ENCODE measurements around the gene TINCR. TPM values are rescaled to one million over a fixed set of nuclear protein-coding genes. Genes with fewer than 3 reads are reported as not detected.

TINCR gene
- total RNA-seq, 1 donor from 2014 or later = 0.39 TPM

GRCh38 chr19:5590151-5590864 lies 22.6 kb upstream of the TINCR start:
- intact Hi-C loops (cut with micrococcal nuclease) = no loop called here

GRCh38 chr19:5588906-5589676 lies 21.3 kb upstream of the TINCR start:
- intact Hi-C loops (cut with micrococcal nuclease) = no loop called here

GRCh38 chr19:5588441-5588840 lies 20.7 kb upstream of the TINCR start:
- intact Hi-C loops (cut with micrococcal nuclease) = no loop called here

GRCh38 chr19:5587661-5588060 lies 19.9 kb upstream of the TINCR start:
- intact Hi-C loops (cut with micrococcal nuclease) = no loop called here

GRCh38 chr19:5587071-5587455 lies 19.3 kb upstream of the TINCR start:
- intact Hi-C loops (cut with micrococcal nuclease) = no loop called here

- intact Hi-C loops (cut with micrococcal nuclease) = no loop called here
Observed at GRCh38 chr19:5586300-5587070, 18.7 kb upstream of the TINCR start.

- intact Hi-C loops (cut with micrococcal nuclease) = no loop called here
Observed at GRCh38 chr19:5585461-5586299, 17.9 kb upstream of the TINCR start.

GRCh38 chr19:5580161-5580571 lies 12.4 kb upstream of the TINCR start:
- intact Hi-C loops (cut with micrococcal nuclease) = no loop called here

- intact Hi-C loops (cut with micrococcal nuclease) = no loop called here
Observed at GRCh38 chr19:5579697-5580096, 11.9 kb upstream of the TINCR start.

- intact Hi-C loops (cut with micrococcal nuclease) = no loop called here
Observed at GRCh38 chr19:5579286-5579685, 11.5 kb upstream of the TINCR start.

GRCh38 chr19:5578097-5578846 lies 10.5 kb upstream of the TINCR start:
- intact Hi-C loops (cut with micrococcal nuclease) = no loop called here

- intact Hi-C loops (cut with micrococcal nuclease) = no loop called here
Observed at GRCh38 chr19:5575590-5575989, 7.8 kb upstream of the TINCR start.

- intact Hi-C loops (cut with micrococcal nuclease) = no loop called here
Observed at GRCh38 chr19:5572556-5573286, 5.0 kb upstream of the TINCR start.

- intact Hi-C loops (cut with micrococcal nuclease) = no loop called here
Observed at GRCh38 chr19:5571777-5572176, 4.0 kb upstream of the TINCR start.

GRCh38 chr19:5567970-5568407 lies 236 bp upstream of the TINCR start:
- intact Hi-C loops (cut with micrococcal nuclease) = no loop called here

- intact Hi-C loops (cut with micrococcal nuclease) = no loop called here
Observed at GRCh38 chr19:5564930-5565329, 2.8 kb downstream of the TINCR start.

- intact Hi-C loops (cut with micrococcal nuclease) = no loop called here
Observed at GRCh38 chr19:5563935-5564612, 3.7 kb downstream of the TINCR start.

- intact Hi-C loops (cut with micrococcal nuclease) = no loop called here
Observed at GRCh38 chr19:5563008-5563431, 4.7 kb downstream of the TINCR start.

GRCh38 chr19:5562280-5562679 lies 5.5 kb downstream of the TINCR start:
- intact Hi-C loops (cut with micrococcal nuclease) = no loop called here
